Hematopoietic multipotent progenitor cell treated with erythropoietin and hydrocortisone succinate and interleukin-3 and kit ligand, for 6 days (in vitro differentiated cells): Measurements from ENCODE around the gene MAX.

Source experiments
- DNase-seq: peaks from one replicate; pipeline ENCODE4 v3.0.0-alpha.2; 2015

Gene MAX, protein sequence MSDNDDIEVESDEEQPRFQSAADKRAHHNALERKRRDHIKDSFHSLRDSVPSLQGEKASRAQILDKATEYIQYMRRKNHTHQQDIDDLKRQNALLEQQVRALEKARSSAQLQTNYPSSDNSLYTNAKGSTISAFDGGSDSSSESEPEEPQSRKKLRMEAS

DNA sequence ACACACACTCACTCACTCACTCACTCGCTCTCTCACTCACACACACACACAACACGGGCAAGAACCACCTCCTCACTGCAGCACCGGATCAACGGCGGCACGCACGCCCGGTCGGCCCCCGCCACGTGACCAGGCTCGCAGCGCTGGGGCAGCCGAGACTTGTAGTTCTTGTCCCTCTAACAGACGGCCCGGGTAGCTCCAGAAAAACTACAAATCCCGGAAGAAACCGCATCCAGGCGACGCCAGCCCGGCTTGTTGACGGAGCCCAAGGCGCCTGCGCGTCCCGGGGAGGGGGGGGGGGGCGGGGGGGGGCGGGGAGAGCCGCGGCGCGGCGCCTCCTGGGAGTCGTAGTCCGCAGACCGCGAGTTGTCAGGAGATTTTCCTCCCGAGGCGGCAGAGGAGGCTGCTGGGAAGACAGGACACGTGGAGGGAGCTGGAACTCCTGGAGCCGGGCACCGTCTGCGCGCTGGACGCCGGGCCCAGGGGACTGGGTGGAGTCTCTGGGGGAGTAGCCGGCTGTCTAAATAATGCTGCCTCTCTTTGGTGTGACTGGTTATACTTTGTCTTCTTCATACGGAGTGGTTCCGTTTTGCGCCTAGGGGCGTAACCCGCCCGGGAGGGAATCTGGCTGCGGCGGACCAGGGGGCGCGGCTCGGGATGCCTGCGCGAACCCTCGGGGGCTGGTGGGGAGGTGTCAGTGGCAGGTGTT lies at the start of gene MAX:
TSS of gene MAX (minus strand) at position 77 of the 709 bp plus-strand sequence. CDS start 178 bp downstream, outside the sequence.
- peak; percentile 98 for DNase-seq

DNA sequence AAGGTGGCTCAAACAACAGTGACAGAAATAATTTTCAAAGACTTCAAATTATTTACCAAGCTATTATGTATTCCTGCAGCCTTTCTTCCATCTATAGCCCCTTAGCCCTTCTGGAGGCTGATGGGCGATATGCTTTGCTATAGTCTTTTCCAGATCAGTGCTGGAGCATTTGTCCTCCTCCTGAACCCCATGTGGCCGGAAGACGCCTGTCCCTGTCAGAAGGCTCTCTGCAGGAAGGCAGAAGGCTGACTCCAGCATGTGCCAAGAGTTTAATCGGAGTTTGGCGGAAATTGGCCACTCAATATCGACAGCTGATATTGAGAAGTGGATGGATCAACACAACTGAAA lies 49.3 kb upstream of the MAX start:
- no peak for DNase-seq

DNA sequence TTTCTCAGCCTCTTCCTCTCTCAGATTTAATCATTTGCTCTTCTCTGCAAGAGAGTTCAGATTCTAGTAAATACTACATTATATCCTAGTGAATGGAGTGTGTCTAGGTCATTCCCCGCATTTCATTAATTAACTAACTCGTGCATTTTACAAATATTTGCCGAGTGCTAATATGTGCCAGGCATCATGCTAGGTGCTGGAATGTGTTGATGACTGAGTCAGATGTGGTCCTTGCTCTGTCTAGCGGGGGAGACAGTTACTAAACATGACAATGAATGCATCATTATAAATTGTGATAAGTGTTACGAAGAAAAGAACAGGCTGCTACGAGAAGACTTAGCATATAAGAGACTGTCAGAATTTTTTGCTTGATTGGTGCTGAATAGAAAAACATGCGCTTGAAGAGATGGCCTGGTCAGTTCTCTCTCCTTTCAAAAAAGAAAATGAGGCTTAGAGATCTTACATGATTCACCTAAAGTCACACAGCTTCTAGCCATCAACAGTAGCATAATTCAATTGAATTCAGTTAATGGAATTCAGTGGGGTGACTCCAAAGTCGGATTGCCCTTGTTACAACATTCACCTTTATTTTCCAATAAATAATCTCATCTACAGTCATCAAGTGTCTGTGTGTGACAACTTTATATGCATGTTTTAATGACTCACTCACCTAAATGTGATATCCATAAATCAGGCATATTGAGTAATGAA lies 48.7 kb upstream of the MAX start:
- no peak for DNase-seq

DNA sequence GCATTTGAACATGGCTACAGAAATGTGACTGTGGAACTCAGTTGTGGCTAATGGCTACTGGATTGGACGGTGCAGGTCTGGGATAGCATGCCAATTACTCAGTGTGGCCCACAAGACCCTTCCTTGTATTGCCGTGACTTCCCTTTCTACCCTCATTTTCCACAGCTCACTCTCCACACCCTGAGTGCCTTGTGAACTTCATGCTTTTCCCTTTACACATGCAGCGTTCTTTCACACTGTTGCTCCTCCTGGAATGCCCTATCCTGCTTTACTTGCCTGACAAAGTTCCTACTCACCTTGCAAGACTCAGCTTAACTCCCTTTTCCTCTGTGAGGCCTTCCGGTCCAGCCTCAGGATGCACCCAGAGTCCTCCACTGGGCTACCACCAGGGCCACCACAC lies 46.8 kb upstream of the MAX start:
- no peak for DNase-seq

DNA sequence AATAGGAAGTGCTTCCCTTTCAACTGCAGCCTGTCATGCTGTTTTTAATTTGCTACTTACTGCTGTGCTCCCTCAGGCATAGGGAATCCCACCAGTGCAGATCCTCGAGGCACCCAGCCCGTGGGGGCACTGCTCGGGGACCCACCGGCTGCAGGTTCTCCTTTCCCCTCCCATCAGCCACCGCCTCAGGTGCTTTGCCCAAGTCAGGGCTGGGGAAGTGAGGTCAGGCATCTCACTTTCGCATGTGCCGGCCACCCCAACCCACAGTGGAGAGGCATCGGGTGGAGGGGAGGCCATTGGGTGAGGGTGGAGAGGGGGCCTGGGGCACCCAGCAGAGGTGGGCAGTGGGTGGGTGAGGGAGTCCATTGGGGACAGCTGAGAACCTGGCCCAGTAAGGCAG lies 41.9 kb upstream of the MAX start:
- DNase-seq = no peak

DNA sequence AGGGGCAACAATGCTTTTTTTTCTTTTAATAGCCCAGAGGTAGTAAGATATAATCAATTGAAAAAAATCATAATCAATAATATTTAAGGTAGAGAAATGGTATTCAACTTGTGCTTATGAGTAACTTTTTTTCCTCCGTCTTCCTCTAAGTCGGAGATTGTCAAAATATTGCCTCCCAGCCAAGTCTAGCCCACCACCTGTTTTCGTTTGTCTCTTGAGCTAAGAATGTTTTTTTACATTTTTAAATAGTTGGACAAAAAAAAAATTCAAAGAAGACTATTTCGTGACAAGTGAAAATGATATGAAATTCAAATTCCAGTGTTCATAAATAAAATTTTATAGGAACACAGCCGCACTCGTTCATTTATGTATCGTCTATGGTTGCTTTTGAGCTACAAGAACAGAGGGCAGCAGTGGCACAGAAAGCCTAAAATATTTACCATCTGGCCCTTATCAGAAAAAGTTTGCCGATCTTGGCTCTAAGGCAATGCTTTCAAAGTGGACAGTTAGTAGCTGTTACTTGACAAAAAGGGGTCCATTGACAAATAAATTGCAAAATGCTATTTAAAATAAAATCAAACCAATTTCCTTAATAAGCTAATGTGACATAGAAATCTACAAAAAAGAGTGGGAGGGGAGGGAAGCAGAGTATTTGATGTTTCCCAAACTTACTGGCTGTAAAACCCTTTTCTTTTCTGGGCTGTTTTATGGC lies 40.8 kb upstream of the MAX start:
- no peak for DNase-seq

DNA sequence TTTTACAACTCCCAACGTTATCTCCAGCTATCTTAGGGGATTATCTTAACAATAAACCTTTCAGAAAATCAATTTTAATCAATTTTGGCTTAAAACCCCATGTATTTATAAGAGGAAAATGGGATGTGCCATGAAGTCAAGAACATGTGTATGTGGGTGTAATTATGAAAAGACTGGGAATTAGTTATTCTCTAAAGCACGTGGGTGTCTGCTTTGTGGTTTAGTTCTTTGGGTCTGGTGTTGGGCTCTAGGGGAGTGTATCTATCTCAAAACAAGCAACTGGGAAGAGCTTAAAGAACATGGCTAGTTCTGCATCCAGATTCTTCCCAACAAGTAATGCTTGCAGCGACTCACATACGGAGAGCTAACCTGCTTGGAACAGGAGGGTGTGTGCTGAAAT lies 40.1 kb upstream of the MAX start:
- DNase-seq = no peak

DNA sequence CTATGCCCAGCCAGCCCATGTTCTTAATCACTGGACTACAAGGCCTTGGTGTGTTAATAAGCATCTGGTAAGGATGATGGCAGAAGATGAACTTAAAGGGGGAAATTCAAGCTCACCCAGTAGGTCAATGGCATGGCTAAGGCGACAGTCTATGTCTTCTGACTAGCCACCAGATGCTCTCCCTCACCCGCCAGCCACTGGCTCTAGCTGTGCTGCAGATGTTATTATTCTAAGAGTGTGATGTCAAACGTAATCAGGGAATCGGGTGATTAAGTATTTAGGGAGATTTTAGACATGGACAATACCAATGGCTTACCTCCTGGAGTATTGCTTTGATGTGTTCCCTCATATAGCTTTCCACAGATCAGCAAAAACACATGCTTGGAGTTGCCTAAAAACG lies 39.2 kb upstream of the MAX start:
- DNase-seq = no peak

DNA sequence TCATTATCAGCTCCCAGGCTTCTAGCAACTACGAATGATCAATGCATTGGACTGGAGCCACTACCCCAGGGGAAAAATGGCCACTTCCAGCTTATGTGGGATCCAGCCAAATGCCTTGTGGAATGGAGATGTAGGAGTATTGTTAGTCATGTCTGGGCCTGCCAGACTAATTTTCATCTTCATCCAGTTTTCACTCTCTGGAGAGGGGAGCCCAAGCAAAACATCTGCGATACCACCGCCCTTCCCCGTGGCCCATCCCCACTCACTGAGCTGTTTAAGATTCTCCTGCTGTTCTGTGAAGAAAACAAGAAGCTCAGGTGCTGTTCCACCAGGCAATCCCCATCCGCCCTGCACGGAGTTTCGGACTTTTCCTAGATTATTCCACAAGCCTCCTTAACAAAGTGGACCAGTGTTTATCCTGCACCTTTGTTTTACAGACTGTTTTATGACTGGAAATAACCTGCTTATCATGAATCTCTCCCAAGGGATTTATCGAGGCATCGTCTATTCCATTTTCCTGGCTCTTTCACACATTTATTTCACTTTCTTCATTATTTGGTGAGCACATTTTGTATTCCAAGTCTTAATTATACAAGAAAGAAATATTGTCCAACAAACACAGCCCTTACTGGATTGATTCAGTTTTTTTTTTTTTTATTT lies 35.5 kb upstream of the MAX start:
- DNase-seq = no peak

DNA sequence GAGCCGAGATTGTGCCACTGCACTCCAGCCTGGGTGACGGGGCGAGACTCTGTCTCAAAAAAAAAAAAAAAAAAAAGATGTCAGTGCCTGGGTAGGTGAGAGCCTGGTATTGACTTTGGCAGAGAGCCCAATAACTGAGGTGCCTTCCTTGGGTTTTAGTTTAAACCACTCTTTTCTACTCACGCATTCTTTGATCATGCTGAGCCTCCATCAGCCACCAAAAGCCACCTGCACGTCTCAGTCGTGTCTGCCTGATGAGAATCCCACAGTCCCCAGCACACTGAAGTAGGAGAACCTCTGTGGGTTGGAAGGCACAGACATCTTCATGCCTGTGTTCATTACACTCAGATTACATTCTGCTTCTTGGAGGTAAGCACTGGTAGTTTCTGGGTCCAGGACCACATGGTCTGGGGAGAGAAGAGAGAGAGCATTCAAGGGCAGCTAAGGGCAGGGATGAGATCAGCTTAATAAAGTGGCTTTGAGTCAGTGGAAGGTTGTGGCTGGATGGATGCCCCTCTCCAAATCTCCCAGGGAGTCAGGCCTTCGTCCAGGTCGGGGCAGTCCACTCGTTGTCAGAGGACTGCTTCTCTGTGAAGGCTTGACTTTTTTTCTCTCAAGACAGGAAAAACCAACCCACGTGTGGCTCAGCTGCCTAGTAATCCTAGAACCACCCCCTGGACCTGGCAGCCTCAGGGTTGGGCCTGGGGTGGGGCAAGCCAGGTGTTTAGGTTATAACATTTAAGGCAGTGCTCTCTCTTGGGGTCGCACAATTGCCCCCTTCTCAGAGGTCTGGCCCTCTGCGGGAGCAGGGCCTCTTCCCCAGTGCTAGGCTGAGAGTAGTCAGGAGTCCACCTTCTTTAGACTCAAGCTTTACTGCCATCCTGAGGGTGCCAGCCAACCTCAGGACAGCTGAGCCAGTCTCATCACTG lies 32.6 kb upstream of the MAX start:
- DNase-seq = no peak

DNA sequence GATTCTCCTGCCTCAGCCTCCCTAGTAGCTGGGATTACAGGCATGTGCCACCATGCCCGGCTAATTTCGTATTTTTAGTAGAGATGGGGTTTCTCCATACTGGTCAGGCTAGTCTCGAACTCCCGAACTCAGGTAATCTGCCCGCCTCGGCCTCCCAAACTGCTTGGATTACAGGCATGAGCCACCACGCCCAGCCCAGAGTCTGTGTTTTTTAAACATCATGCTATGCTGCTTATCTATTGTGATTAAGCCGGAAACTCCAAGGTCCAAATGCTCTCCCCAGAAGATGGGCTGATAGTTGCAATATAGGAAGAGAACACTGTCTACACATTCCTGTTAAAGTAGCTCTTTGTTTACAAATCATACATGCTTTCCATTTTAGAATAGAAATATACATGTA lies 30.5 kb upstream of the MAX start:
- no peak for DNase-seq

DNA sequence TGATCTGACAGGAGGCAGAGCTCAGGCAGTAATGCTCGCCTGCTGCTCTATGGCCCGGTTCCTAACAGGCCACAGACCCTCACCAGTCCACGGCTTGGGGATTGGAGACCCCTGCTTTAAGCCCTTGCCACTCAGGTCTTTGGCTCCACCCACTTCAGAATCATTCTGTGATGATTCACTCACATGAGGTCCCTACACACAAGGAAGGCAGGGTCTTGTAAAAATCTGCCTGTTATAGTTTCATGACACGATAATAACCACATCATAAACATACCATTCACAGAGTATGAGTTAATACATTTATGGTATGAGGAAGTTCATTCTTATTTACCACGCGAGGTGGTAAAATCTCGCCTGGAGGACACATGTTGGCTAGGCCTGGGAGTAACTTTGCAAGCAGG lies 29.0 kb upstream of the MAX start:
- DNase-seq = no peak

DNA sequence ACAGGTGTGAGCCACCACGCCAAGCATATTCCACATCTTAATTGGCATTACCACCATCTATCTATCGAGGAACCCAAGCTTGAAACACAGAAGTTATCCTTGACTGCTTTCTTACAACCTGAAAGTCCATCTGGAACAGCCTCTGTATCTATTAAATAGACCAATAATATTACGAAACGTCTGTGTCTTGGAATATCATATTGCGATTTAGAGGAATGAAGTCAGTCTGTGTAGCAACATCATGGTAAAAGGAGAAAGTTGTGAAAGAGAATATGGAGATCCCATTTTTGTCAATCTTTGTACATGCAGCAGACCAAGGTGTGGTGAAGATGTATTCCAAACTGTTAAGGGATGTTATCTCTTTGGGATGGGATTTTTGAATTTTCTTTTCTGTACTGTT lies 25.8 kb upstream of the MAX start:
- no peak for DNase-seq

DNA sequence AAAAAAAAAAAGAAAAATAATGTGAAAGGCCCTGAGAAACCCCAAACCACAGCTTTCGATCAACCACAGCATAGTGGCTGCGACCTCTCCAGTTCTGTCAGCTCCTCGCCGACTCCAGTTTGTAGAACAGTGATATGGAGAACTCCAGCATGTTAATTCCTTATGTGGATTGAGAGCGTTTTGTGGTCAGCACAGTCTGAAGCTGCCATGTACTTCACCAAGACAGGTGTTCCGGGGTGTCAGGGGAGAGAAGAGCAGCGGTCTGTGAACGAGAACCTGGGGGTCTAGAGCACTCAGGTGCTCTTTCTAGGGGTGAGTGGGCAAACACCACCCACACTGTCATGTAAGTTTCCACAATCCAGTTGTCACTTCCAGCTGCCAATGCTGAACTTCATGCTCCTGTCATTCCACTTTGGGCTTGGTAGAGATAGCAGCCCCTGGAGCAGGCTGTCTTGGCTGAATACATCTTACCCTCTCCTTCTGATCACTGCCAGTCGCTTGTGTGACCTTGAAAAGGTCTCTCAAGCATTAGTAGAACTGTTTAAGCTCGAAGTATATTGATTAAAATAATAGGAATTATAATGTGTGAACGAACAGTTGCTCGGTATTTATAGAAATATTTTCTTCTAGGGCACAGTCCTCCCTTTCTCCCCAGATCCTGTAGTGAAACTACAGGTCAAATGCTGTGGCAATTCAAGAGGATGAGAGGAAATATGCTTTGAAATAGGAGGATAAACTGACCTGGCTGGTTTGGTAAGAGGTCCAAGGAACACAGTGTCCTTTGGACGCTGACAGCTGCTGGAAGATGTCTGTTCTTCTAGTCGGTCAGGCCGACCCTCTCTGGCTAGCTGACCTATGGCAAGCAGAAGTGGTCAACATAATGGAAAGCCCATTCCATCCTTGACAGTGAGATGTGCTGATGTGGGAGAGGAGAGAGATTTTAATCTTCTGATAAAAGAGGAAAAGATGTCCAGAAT lies 15.7 kb upstream of the MAX start:
- no peak for DNase-seq

DNA sequence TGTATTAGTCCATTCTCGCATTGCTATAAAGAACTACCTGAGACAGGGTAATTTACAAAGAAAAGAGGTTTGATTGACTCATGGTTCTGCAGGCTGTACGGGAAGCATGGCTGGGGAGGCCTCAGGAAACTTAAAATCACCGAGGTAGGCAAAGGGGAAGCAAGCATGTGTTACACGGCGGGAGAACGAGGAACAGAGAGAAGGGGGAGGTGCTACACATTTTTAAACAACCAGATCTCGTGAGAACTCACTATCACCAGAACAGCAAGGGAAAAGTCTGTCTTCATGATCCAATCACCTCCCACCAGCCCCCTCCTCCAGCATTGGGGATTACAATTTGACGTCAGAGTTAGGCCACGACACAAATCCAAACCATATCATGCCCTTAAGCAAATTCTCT lies 13.3 kb upstream of the MAX start:
- no peak for DNase-seq

DNA sequence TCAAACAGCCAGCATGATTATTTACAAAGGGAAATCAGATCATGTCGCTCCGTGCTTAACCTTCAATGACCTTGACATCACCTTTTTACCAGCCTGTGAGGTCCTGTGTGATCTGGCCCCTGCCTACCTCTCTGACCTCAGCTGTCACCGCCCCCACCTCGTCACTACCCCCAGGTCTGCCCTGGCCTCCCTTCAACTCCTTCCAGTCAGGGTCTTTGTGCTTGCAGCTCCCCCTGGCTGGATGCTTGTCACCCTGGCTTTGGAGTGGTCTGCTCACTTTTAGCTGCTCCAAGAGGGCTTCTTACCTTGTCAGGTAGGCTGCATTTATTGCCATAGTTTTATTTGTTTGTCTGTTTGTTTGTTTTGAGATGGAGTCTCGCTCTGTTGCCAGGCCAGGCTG lies 8.2 kb upstream of the MAX start:
- DNase-seq = no peak

DNA sequence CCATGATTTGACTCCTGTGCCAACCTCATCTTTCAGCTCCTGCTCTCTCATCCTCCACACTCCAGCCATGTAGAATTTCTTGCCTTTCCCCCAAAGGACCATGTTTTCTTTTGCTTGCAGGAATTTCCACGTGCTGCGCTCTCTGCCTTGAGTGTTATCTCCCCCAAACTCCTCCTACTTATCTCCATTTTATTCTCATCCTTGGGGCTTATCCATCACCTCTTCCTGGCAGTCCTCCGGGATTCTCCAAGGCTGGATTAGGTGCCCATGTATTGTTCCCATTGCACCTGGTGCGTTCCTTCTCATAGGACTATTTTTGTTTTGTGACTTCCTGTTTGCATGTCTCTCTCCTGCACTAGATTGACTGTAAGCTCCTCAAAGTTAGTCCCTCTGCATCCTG lies 7.0 kb upstream of the MAX start:
- no peak for DNase-seq

DNA sequence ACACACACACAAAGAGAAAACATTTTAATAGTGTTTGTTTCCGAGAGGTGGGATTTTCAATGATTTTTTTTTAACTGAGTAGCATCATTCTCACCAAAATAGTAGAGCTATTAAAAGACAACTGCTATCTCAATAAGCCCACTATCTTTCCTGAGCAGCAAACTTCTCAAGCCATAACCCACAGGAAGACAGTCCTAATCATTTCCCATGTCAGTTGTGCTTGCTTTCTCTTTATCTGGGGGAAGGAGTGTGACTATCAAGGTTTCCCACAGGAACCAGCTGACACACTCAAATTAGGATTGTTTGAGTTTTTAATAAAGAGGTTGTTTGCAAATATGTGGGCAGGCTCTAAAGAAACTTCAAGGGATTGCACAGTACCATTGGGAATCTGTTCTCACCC lies 4.9 kb upstream of the MAX start:
- peak; percentile 87 for DNase-seq

DNA sequence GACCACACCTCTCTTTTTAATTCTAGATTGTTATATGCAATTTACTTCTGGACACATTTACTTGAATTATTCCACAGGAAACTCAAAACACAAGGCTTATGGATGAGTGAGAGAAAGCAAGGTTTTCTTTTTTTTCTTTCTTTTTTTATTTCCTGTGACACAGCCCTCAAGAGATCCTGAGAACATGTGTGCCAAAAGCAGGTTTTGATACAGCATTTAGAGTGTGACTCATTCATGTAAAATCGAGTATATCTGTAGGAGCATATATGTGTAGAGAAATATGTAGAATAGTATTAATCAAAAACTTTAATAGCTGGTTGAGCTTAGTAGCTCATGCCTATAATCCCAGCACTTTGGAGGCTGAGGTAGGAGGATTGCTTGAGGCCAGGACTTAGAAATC lies 4.4 kb upstream of the MAX start:
- peak; percentile 28 for DNase-seq

DNA sequence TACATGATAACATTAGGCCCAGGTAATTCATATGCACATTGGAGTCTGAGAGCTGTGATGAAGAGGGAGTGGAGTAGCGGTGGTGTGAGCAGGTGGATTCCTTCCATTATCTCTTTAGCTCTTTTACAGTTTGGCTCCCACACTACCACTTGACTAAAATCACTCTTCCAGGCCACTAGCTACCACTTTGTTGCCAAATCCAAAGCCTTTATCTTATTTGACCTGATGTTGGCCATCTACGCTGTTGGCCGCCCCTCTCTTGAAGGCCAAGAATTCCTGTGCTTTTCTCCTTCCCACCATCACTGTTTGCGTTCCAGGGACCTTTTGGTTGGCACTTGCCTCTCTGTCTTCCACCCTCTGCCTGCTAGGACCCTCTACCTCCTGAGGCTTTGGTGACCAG lies 4.0 kb upstream of the MAX start:
- DNase-seq = no peak

DNA sequence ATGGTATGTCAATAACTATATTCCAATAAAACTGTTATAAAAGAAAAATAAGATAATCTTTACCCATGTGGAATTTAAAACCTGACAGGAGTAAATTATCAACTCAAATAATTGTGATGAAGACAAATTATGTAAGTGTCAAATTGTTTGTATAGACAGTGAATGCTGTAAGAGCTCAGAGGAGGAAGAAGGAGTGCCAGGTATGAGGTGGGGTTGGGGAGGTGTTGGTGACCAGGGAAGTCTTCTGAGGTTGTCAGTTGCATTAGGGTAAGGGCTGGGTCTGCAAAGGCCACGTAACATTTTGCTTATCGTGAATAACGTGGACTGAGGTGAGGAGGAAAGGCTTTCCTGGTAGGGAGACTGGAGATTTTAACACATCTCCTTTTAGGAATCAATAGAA lies 2.5 kb upstream of the MAX start:
- DNase-seq = no peak
